Measurements from ENCODE around the gene CPNE5. TPM values are rescaled to one million over a fixed set of nuclear protein-coding genes. Genes with fewer than 3 reads are reported as not detected.
A peak's percentile ranks its signal among the peaks of the same experiment; 100 is the strongest.

The CPNE5 gene
- total and polyA plus RNA-seq, 9 of the 15 experiments (the other 6 are each of a cell fraction or from before 2014, with no cell fraction given): 0.14 to 1.0 (median 0.46) TPM; not detected in 2

DNA sequence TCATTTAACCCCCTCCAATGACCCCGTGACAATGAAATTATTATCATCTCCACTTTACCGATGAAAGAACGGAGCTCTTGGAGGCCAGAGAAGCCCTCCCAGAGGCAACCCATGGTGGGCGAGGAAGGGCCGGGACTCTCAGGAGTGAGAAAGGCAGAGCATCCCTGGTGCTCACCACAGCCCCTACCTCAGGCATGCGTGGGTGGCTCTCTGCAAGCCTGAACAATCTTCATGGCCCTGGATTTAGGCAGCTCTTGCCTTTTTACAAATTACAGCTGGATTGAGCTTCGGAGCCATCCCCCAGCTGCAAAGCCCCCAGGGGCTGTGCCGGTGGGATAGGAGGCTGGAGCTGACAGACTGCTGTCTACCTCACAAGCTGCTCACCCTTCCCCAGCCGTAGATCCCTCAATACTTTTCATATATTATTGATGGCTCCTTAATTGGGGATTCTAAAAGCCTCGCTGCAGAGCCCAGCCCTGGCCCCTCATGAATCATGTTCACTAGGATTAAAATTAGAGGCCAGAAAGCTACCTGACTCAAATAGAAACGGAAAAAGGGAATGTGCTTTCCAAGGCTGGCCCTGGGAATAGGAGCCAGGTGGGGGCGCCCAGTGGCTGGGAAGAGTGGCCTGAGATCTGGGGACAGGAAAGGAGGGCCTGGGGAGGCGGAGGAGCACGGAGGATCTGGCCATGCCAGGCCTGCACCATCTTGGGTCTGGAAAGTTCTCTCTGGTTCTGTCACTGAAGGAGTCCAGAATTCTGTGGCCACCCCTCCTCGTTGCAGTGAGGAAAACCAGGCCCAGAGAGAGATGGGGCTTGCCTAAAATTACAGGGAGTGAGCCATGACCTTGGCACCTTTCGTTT is 29.1 kb downstream of the CPNE5 start:
- peak overlapping the region in 1 of 2 experiments; percentile 39; a peak in 1 of 4 replicates for H3K9ac ChIP-seq (ENCODE audit: insufficient read depth in 1 of 2, low read depth in 2 of 2, low read length in 2 of 2)
- H3K4me2 ChIP-seq (ENCODE audit: insufficient read depth, low read length): no peak overlapping the region
- 30% methylated on average over 16 of the region's 16 CpGs for WGBS (ENCODE audit: insufficient coverage, low coverage, missing lambda C conversion rate)
- FAIRE-seq (no peak), DNase-seq (ENCODE audit: extremely low read depth in 1 of 4, low spot score in 3 of 4) (peak in 1 of 4 experiments; percentile 42), ATAC-seq (peak; percentile 51)
- peak overlapping the region; percentile 5; the same call in 1 of the 2 replicates for H2AFZ ChIP-seq (ENCODE audit: low read depth, low read length)
- peaks cover 0 to 12% of the 10 kb centered on the region in 2 experiments; a peak in 3 of 5 replicates for H3K27me3 ChIP-seq (ENCODE audit: control insufficient read depth in 2 of 2, insufficient read depth in 2 of 2, low read length in 2 of 2)
- no peak overlapping the region for H3K27ac ChIP-seq (ENCODE audit: extremely low read depth, low read depth, low read length)
- in situ Hi-C loops (cut with MboI): no loop called here
- H3K4me3 ChIP-seq: no peak overlapping the region
- H3K4me1 ChIP-seq (replicated peaks in 1 of 2; ENCODE audit: control insufficient read depth in 2 of 2, insufficient read depth in 2 of 2, low read length in 2 of 2): no peaks in the 10 kb centered on the region; a peak in 2 of 5 replicates
- H3K9me3 ChIP-seq (replicated peaks; ENCODE audit: control insufficient read depth, insufficient read depth, low read depth, low read length): no peaks in the 10 kb centered on the region
- BruUV-seq (replicated peaks): no TSS peak
- no peaks in the 10 kb centered on the region for H3K9me1 ChIP-seq (ENCODE audit: control insufficient read depth, insufficient read depth, low read length)
- ChIA-PET CTCF (ENCODE audit: low intra/inter-chr PET ratio) (interaction anchor here (0.8 to 1.8 kb wide), 4 partner anchors 41 to 208 kb away, joined by 3 to 7 read pairs (median 6); no protein-coding TSS in a partner anchor), POLR2A (interaction anchor here (0.5 to 1.3 kb wide), 6 partner anchors 12 to 59 kb away, joined by 3 to 4 read pairs (median 3); no protein-coding TSS in a partner anchor)
- H3K79me2 ChIP-seq (ENCODE audit: control insufficient read depth, insufficient read depth, low read length): no peaks in the 10 kb centered on the region
- intact Hi-C loops (cut with micrococcal nuclease): loop anchor here (1.0 kb wide), 1 partner anchor 41 kb away; no protein-coding TSS in a partner anchor
- no peaks in the 10 kb centered on the region for H3K36me3 ChIP-seq (ENCODE audit: control insufficient read depth, insufficient read depth, low read length)
- 0 out of 2 replicates have a peak, but pooled peaks cover 3% of the 10 kb centered on the region for H4K20me1 ChIP-seq (replicated peaks; ENCODE audit: control insufficient read depth, insufficient read depth, low read length)
- TF ChIP-seq, protein P1, sequence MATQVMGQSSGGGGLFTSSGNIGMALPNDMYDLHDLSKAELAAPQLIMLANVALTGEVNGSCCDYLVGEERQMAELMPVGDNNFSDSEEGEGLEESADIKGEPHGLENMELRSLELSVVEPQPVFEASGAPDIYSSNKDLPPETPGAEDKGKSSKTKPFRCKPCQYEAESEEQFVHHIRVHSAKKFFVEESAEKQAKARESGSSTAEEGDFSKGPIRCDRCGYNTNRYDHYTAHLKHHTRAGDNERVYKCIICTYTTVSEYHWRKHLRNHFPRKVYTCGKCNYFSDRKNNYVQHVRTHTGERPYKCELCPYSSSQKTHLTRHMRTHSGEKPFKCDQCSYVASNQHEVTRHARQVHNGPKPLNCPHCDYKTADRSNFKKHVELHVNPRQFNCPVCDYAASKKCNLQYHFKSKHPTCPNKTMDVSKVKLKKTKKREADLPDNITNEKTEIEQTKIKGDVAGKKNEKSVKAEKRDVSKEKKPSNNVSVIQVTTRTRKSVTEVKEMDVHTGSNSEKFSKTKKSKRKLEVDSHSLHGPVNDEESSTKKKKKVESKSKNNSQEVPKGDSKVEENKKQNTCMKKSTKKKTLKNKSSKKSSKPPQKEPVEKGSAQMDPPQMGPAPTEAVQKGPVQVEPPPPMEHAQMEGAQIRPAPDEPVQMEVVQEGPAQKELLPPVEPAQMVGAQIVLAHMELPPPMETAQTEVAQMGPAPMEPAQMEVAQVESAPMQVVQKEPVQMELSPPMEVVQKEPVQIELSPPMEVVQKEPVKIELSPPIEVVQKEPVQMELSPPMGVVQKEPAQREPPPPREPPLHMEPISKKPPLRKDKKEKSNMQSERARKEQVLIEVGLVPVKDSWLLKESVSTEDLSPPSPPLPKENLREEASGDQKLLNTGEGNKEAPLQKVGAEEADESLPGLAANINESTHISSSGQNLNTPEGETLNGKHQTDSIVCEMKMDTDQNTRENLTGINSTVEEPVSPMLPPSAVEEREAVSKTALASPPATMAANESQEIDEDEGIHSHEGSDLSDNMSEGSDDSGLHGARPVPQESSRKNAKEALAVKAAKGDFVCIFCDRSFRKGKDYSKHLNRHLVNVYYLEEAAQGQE (IDR thresholded peaks at IDR 0.05; ENCODE audit: borderline replicate concordance): peak; percentile 87
- TF ChIP-seq, protein P1 (CRISPR knock-in tag; IDR thresholded peaks at IDR 0.05; ENCODE audit: low read depth): no peak
- TF ChIP-seq, protein P2, sequence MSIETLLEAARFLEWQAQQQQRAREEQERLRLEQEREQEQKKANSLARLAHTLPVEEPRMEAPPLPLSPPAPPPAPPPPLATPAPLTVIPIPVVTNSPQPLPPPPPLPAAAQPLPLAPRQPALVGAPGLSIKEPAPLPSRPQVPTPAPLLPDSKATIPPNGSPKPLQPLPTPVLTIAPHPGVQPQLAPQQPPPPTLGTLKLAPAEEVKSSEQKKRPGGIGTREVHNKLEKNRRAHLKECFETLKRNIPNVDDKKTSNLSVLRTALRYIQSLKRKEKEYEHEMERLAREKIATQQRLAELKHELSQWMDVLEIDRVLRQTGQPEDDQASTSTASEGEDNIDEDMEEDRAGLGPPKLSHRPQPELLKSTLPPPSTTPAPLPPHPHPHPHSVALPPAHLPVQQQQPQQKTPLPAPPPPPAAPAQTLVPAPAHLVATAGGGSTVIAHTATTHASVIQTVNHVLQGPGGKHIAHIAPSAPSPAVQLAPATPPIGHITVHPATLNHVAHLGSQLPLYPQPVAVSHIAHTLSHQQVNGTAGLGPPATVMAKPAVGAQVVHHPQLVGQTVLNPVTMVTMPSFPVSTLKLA (conservative IDR thresholded peaks at IDR 0.05): no peak
- TF ChIP-seq MAZ (CRISPR knock-in tag; conservative IDR thresholded peaks at IDR 0.05 in 1 of 2, IDR thresholded peaks at IDR 0.05 in 1 of 2): peak in 1 of 2 experiments; percentile 62; a peak in 2 of 4 replicates
- peak; percentile 83; the same call in 1 of the 2 replicates for TF ChIP-seq ZNF263 (CRISPR knock-in tag; IDR thresholded peaks at IDR 0.05; ENCODE audit: borderline replicate concordance)
- peak; percentile 57; the same call in 1 of the 2 replicates for TF ChIP-seq CC2D1A (IDR thresholded peaks at IDR 0.05)
- TF ChIP-seq DMBX1 (CRISPR knock-in tag; IDR thresholded peaks at IDR 0.05; ENCODE audit: borderline replicate concordance): peak; percentile 32; the same call in 1 of the 2 replicates
- TF ChIP-seq ZNF175 (CRISPR knock-in tag; IDR thresholded peaks at IDR 0.05; ENCODE audit: low read depth): 0 out of 2 replicates have a peak, but pooled peaks have one; percentile 19
